Heart right ventricle (tissue), 16 donors: Measurements from ENCODE around the gene PIGL. TPM values are rescaled to one million over a fixed set of nuclear protein-coding genes. Genes with fewer than 3 reads are reported as not detected.

Experiments used
- ATAC-seq, 8 donors: fragments of 200-7000 bp; cut with Tn5 transposase; one replicate each; pipeline ENCODE4 v1.9.1; 2020; ENCODE audit warnings: mild to moderate bottlenecking in 8 of 8, moderate library complexity in 8 of 8, moderate number of reproducible peaks in 1 of 8
- DNase-seq, 2 donors: peaks; one replicate each; pipeline ENCODE4 v3.0.0-alpha.2; 2020
- H3K27ac ChIP-seq, 10 donors: fragments of 200-600 bp; sonication (generic) in 2 of 10; one replicate each; pipeline versions ENCODE4 v1.5.0 to v1.8.0; 2020 to 2022; ENCODE audit warnings: mild to moderate bottlenecking in 3 of 10
- H3K27me3 ChIP-seq, 7 donors: fragments of 200-600 bp; one replicate each; pipeline ENCODE4 v1.8.0; 2021 to 2022; ENCODE audit warnings: mild to moderate bottlenecking in 2 of 7
- H3K36me3 ChIP-seq, 9 donors: fragments of 200-600 bp; sonication (generic) in 1 of 9; one replicate each; pipeline versions ENCODE4 v1.5.0 to v1.8.0; 2020 to 2022; ENCODE audit warnings: mild to moderate bottlenecking in 2 of 9
- H3K4me1 ChIP-seq, 9 donors: fragments of 200-600 bp; sonication (generic) in 1 of 9; one replicate each; pipeline versions ENCODE4 v1.5.0 to v1.8.0; 2020 to 2022; ENCODE audit warnings: mild to moderate bottlenecking in 4 of 9
- H3K4me3 ChIP-seq, 10 donors: fragments of 200-600 bp; sonication (generic) in 2 of 10; one replicate each; pipeline versions ENCODE4 v1.5.0 to v1.8.0; 2020 to 2022; ENCODE audit warnings: mild to moderate bottlenecking in 7 of 10, moderate library complexity in 2 of 10
- H3K9me3 ChIP-seq, 11 donors: fragments of 200-600 bp in 10 of 11; sonication (generic) in 2 of 11; one replicate each; pipeline versions ENCODE4 v1.5.0 to v1.8.0; 2013 to 2022; ENCODE audit warnings: mild to moderate bottlenecking in 2 of 11, control low read depth in 1 of 11, moderate library complexity in 1 of 11
- CTCF ChIP-seq, 9 donors: fragments of 200-600 bp; sonication (generic) in 2 of 9; IDR thresholded peaks; one replicate each; pipeline versions ENCODE4 v1.5.0 to v1.8.0; 2021 to 2022; ENCODE audit warnings: antibody characterized with exemption in 9 of 9, mild to moderate bottlenecking in 5 of 9, moderate library complexity in 1 of 9
- WGBS, 2 donors: extraction: QIAGEN DNeasy Blood & Tissue Kit; methylation state at CpG; one replicate each; pipeline ENCODE4 v1.1.7; 2013; ENCODE audit warnings: inconsistent platforms in 1 of 2; 5-methylcytosine and 5-hydroxymethylcytosine counted together
- intact Hi-C, 10 donors: fragments of 100-400 bp; cut with DNase I; formaldehyde crosslinking; loops; one replicate each; pipeline versions ENCODE4 v1.11.1 to v1.14.2; 2022
- polyA plus RNA-seq, 2 donors: library from polyadenylated mRNA; stranded (reverse); fragments of 200-250 nt; gene quantifications; one replicate each; pipeline ENCODE4 v1.2.3, GENCODE V29; 2013
- total RNA-seq, 10 donors: library from RNA; stranded (reverse); fragmentation: NEBNext Ultra II Directional in 3 of 10; extraction: Animal tissue kit (Norgen Biotek cat#: 25700) in 3 of 10; gene quantifications; one replicate each; pipeline versions ENCODE4 v1.2.1 to v1.2.4, GENCODE V29; 2021 to 2023
- donor health status: Arrhythmogenic right ventricular cardiomyopathy.
- donor health status: ischemic (EF 13 %, LVEDD 7.1; RV severe dilation, severe dysfunction).
- donor health status: healthy with polysubstance abuse.
- donor health status: DM: no; HTN: yes; CAD: no.
- donor health status: DM: no; HTN: no; CAD: no.
- donor health status: ischemic (EF 25% LVEDD 6.9; RV normal size, moderate dysfunction).
- donor health status: ischemic (EF 25% LVEDD 5.7; RV mildly dilated, moderate dysfunction).
- donor health status: healthy.
- donor health status: DM: yes; HTN: yes; CAD: no.
- donor health status: Ischemic cardiomyopathy.
- donor health status: ischemic (EF 35%, LVEDD 5.7; RV mildly dilated, moderate dysfunction).
- donor health status: nonischemic (EF 11% LVEDD 7.7; RV severe dilation, severe dysfunction).
- donor health status: DM: yes; HTN: yes; CAD: no.
- donor health status: PGD.
- donor health status: ischemic (EF 29% LVEDD 5.4; RV normal size, mild dysfunction).
- donor health status: nonischemic (EF 23%, LVEDD 6.1; RV moderate dilation, normal function).

The PIGL gene
- total and polyA plus RNA-seq, 12 donors, result 6.1 to 14.6 (median 9.5) TPM

GRCh38 chr17:16322636-16323035 lies 105.6 kb downstream of the PIGL start:
- ATAC-seq (no peak), DNase-seq (no peak)
- intact Hi-C loops, result no loop called here
- Histone ChIP-seq H3K4me1 (no peaks in the 10 kb centered on the region), H3K27ac (no peak overlapping the region), H3K36me3 (peaks cover 0 to 74% (median 14%) of the 10 kb centered on the region in 9 donors), H3K4me3 (no peak overlapping the region), H3K9me3 (no peaks in the 10 kb centered on the region), H3K27me3 (no peaks in the 10 kb centered on the region)
- TF ChIP-seq CTCF (IDR thresholded peaks at IDR 0.05), result no peak
- 95 to 99% methylated on average over 3 of the region's 3 CpGs for WGBS, 2 donors

GRCh38 chr17:16325964-16326363 lies 109.0 kb downstream of the PIGL start:
- H3K27me3 ChIP-seq, result no peaks in the 10 kb centered on the region
- ATAC-seq (no peak), DNase-seq (no peak)
- H3K9me3 ChIP-seq, result no peaks in the 10 kb centered on the region
- no peak for TF ChIP-seq CTCF (IDR thresholded peaks at IDR 0.05)
- no peak overlapping the region for H3K27ac ChIP-seq
- no peak overlapping the region for H3K4me3 ChIP-seq
- H3K36me3 ChIP-seq, result peaks cover 0 to 53% (median 12%) of the 10 kb centered on the region in 9 donors
- intact Hi-C loops, result no loop called here
- H3K4me1 ChIP-seq, result peaks cover 0 to 16% (median 8%) of the 10 kb centered on the region in 9 donors
- 92 to 95% methylated on average over 1 of the region's 1 CpG for WGBS, 2 donors

- WGBS, 2 donors, result 94 to 96% methylated on average over 3 of the region's 3 CpGs
- intact Hi-C loops, result no loop called here
These were observed 110.0 kb downstream of the PIGL start for GRCh38 chr17:16327018-16327417.

GRCh38 chr17:16328997-16329396 lies 112.0 kb downstream of the PIGL start:
- H3K27ac ChIP-seq, result no peak overlapping the region
- no peaks in the 10 kb centered on the region for H3K27me3 ChIP-seq
- no peak for DNase-seq
- H3K9me3 ChIP-seq, result no peaks in the 10 kb centered on the region
- no peak for ATAC-seq
- intact Hi-C loops, result no loop called here
- peaks cover 0 to 16% (median 8%) of the 10 kb centered on the region in 9 donors for H3K4me1 ChIP-seq
- WGBS, 2 donors, result 15 to 19% methylated on average over 1 of the region's 1 CpG
- no peak overlapping the region for H3K4me3 ChIP-seq
- H3K36me3 ChIP-seq, result peaks cover 0 to 37% (median 12%) of the 10 kb centered on the region in 9 donors
- no peak for TF ChIP-seq CTCF (IDR thresholded peaks at IDR 0.05)

More at GRCh38 chr17:16327018-16327417, 110.0 kb downstream of the PIGL start:
- DNase-seq, result no peak
- Histone ChIP-seq H3K4me1 (peaks cover 0 to 16% (median 8%) of the 10 kb centered on the region in 9 donors), H3K27ac (no peak overlapping the region), H3K36me3 (peaks cover 0 to 53% (median 12%) of the 10 kb centered on the region in 9 donors), H3K9me3 (no peaks in the 10 kb centered on the region), H3K27me3 (no peaks in the 10 kb centered on the region), H3K4me3 (no peak overlapping the region)
- ATAC-seq, result no peak
- no peak for TF ChIP-seq CTCF (IDR thresholded peaks at IDR 0.05)
